HG03460 (cell line): ENCODE data around the gene CDH2.
"Not testable (repeated sequence)": the region's sequence is repeated elsewhere in the genome, so short reads cannot be mapped to it uniquely, and the experiment has no call there.

ENCODE experiments used
- ATAC-seq: cut with Tn5 transposase; IDR thresholded peaks from one replicate; pipeline ENCODE4 v1.9.1; 2021; ENCODE audit not compliant: unreplicated experiment

Gene CDH2

DNA sequence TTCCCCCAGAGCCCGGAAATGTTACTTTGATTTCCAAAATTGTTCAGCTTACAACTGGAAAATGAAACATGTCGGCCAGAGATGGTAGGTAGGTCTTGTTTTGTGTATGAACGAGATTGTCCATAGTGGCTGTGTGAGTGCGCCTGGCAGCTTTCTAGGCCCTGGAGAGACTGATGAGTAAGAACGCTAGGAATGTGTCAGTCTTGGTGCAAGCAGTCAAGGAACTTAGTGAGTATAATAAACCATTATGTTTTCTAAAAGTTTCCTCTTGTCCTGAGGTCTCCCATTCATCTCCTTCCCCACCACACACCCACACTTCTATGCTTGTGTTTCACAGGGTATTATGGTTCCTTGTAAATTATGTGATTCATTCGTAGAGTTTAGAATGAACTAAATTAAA is 234.2 kb downstream of the CDH2 start:
- no peak for ATAC-seq

DNA sequence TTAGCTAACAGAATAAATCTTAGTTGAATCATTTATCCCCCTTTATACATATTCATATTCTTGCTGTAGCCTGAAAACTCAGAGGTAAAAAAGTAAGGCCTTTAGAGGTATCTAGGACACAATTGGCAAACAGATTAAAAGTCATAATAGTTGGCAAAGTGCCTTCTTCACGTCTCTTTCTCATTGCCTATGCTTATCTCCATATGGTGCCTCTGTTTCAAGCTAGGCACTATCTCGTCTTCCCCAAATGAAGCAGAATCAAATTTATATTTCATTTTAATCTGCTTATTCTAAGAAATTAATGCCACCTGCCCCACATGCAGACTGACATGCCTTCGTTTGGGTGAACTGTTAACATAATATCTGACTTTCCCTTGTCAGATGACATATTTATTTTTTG is 245.4 kb downstream of the CDH2 start:
- no peak for ATAC-seq

DNA sequence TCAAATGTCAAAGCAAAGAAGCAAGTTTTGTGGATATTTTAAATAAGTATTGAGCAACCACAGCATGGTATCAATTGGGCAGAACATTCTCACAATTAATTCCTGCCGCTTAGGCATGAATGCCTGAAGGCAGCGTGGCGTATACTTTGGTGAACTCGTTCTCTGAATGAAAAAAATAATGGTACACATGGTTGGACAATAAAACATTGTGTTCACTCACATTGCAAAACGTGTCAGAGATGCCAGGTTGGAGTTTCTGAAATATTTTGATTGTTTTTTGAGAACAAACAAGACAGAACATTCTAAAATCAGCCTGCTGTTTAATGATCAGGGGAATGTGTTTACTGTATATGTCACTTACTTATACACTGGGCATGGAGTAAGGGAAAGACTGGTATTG is 254.2 kb downstream of the CDH2 start:
- no peak for ATAC-seq

DNA sequence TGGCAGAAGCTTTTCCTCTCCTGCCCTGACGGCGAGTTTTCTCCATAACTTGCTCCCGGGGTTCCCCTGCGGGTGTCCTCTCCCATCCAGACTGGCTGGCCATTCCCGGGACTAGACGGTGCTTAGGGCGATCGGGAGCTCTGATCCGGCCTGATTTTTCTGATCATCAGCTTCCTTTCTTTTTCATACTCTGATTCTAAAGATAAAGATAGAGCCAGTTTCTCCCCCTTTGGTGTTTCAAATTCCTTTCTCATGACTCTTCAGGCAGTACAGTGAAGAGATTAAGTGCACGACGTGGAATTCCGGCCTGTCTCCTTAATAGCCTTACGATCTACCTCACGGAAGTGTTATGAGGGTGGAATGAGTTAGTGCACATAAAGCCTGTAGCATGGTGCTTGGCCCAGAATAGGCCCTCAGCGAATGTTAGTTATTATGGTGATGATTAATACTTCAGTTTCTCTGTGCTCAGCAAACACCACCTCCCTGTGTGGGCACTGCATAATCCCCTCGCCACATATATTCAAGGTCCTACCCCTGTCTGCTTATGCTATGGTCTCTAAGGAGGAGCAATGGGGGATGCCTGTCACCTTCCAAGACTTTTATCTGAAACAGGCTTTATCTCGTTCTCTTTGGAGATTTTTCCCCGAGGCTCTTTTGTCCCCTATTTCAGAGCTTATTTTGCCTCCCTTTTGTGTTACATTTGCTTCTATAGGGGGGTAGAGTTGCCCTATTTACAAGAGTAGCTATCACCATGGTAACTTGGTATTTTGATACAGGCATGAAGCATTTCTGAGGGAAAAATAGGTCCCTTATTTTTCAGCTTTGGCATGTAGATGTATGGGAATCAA is 254.8 kb downstream of the CDH2 start:
- ATAC-seq: no peak

- no peak for ATAC-seq
Measured at GRCh38 chr18:27921392-27921791, 255.5 kb downstream of the CDH2 start.

GRCh38 chr18:27920836-27921235 is 256.1 kb downstream of the CDH2 start:
- ATAC-seq: no peak

DNA sequence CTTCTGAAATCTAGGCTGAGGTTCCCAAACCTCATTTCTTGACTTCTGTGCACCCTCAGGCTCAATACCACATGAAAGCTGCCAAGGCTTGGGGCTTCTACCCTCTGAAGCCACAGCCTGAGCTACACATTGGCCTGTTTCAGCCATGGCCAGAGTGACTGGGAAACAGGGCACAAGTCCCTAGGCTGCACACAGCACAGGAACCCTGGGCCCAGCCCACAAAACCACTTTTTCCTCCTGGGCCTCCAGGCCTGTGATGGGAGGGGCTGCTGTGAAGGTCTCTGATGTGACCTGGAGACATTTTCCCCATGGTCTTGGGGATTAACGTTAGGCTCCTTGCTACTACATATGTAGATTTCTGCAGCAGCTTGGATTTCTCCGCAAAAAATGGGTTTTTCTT is 270.7 kb downstream of the CDH2 start:
- not testable (repeated sequence) for ATAC-seq

DNA sequence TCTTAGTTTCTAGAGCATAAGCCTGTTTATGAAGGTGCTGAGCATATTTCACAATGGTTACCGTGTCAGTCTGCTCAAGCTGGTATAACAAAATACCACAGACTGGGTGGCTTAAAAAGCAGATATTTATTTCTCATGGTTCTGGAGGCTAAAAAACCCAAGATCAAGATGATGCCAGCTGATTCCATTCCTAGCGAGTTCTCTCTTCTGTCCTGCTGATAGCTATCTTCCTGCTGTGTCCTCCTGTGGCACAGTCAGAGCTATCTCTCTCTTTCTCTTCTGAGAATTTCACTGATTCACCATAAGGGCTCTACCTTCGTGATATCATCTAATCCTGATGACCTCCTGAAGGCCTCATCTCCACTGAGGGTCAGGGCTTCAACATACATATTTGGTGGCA is 273.0 kb downstream of the CDH2 start:
- no peak for ATAC-seq

DNA sequence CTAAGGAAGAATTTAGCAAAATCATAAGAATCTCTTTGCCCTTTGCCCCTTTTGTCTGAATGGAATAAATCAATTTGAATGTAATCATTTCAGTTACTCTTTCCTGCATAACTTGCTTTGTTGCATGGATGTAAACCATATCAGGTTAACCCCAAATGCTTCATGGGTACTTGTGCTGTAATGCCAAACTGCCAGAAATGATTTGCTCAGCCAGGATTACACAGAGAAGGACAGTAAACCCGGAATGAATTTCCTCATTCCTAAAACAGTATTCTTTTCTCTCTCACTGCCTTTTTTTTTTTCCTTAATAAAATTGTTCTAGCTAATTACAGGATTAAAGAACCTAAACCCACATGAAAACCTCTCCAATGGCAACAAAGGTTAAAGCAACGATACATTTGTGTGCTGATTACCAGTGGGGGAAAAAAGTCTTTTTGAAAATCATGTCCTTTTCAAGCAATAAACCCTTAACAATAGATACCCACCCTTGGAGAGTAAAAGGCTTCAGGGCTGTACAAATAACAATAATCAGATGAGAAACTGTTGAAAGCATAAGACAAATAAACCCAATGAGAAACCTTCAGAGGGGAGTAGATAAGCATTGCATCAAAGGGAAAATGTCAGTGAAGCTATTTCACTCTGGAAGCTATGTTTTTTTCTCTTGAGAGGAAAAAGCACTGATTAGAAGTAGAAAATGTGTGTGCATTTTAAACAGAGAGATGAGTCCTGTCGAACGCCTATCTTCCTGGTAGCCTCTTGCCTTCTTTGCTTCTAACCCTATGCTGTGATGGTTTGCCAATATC is 275.3 kb downstream of the CDH2 start:
- no peak for ATAC-seq
